Erythroblast (primary cell): ENCODE results near the gene HDGFL3.
"Not testable (repeated sequence)": the region's sequence is repeated elsewhere in the genome, so short reads cannot be mapped to it uniquely, and the experiment has no call there.

Experiments used
- DNase-seq, 2 experiments: peaks; one replicate each; lab custom pipeline; 2025; lab: John Stamatoyannopoulos, UW
- GATA1 ChIP-seq: IDR thresholded peaks from 2 replicates; pipeline ENCODE4 v1.6.1; 2011; ENCODE audit warnings: low read depth, mild to moderate bottlenecking, control low read depth, low read length, moderate library complexity
- POLR2A ChIP-seq: IDR thresholded peaks from 2 replicates; pipeline ENCODE4 v1.6.1; 2011; ENCODE audit warnings: mild to moderate bottlenecking, low read length

The HDGFL3 gene

DNA sequence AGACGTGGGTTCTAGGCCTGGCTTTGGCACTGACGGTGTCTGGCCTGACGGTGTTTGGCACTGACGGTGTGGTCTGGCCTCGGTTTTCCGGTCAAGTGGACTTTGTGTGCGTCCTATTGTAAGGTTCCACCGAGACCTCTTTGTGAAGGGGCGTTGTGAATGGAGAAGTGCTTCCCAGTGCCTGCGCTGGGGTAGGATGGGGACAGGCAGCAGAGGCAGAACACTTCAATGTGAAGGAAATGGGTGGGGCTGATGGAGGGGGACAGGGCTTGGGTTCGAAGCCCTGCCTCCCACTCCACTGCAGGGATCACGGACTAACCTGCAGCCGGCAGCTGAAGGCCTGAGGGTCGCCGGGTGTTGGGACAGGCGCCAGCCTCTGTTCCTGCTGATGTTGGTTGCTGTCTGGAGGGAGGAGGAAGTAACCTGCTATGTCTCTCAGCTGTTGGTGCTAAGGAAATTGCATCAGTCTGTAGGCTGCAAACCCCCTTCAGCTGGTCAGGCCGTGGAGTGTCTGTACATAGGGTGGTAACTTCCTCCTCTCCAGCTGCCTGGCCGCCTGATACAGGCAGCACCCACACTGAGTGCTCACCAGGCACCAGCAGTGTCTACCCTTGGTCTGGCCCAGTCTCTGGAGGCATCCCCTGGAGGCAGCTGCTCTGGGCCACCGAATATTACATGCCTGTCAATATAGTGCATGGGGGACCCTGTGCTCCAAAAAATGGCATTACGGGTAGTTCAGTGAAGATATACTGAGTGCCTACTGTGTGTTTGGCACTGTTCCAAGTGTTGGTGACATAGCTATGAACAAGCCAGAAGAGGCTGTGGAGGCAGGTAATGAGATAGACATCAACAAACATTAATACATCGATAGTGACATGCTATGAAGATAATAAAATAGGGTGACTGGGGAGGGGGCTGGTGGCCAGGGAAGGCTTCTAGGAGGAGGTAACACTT is 99.1 kb downstream of the HDGFL3 start:
- TF ChIP-seq POLR2A (peak; percentile 45), GATA1 (no peak)
- peak; percentile 40 to 41 for DNase-seq

- no peak for DNase-seq
- no peak for TF ChIP-seq GATA1
- TF ChIP-seq POLR2A = no peak
Measured at GRCh38 chr15:83107841-83108181, 99.8 kb downstream of the HDGFL3 start.

DNA sequence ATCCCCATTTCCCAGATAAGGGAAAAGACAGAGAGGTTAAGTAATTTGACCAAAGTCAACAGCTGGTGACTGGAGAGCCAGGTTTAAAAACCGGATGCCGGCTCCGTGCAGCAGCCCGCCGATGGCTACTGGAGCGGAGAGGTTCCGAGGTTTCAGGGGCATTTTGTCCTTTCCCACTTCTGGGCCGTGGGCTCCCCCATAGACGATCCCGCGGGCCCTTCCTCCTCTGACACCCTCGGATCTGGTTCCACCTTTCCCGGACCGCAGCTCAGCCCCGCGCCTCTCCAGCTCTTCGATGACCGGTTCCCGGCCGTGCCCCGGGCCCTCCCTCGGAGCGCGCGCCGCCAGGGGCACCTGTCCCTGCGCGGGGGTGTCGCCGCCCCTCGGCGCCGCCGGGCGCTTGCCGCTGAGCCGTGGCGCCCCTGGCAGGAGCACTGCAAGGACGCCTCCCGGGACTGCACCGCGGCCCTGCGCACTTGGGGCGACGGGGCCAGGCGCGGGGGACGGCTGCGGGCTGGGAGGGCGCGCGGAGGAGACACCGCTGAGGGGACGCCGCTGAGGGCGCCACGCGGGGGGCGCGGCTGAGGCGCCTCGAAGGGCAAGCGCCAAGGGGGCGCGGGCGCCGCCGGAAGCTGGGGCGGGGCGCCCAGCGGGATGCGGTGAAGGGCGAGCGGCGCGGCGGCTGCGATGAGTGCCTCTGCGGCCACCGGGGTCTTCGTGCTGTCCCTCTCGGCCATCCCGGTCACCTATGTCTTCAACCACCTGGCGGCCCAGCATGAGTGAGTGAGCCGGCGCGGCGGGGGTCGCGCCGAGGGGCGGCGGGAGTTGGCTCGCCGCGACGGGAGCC is 100.4 kb downstream of the HDGFL3 start, which contains the start of gene TM6SF1:
TM6SF1 (plus strand) TSS at position 652 of the 847 bp plus-strand sequence; CDS start at position 688, 36 bp downstream.
- peak; percentile 53 to 54 for DNase-seq
- TF ChIP-seq GATA1 (no peak), POLR2A (no peak)

DNA sequence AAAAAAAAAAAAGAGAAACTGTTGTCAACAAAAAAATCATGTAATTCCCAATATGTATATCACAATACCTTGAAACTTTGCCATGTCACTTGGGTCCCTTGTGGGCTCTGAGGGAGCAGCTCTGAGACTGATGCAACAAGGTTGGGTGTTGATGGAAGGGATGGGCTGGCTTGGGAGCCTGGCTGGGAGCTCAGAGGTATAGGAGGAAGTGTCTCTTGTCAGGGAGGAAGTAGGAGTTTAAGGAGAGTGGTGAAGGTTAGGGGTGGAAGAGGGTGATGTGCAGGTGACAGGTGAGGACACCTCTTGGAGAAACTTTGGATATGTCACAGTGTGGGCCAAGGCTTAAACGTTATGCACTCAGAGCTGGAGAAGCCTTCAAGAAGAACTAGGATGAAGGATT is 102.2 kb downstream of the HDGFL3 start:
- DNase-seq = peak in 1 of 2 experiments; percentile 14
- TF ChIP-seq POLR2A = no peak

- TF ChIP-seq POLR2A (no peak), GATA1 (no peak)
- no peak for DNase-seq
Measured at GRCh38 chr15:83104141-83104540, 103.5 kb downstream of the HDGFL3 start.

- TF ChIP-seq POLR2A = no peak
- no peak for TF ChIP-seq GATA1
- no peak for DNase-seq
Measured at GRCh38 chr15:83102346-83102745, 105.3 kb downstream of the HDGFL3 start.

GRCh38 chr15:83100097-83100646 is 107.5 kb downstream of the HDGFL3 start:
- no peak for DNase-seq
- TF ChIP-seq GATA1 (no peak), POLR2A (no peak)

DNA sequence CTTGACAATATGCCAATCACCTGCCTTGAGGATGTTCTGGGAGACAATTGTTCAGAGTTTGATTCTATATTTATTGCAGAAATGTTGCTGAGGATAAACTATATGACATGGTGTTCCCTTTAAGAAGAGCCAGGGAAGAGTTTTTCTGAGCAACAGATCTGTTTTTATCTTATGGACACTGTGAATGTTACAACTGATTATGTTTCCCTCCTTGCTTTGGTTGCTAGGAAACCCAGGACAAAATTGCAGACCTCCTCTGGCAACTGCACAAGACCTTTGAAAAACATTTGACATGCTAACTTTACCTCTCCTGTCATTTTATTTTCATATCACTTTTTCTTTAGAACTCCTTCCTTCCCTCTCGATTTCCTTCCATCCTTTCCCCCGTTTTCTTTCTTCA is 108.3 kb downstream of the HDGFL3 start:
- TF ChIP-seq GATA1 (no peak), POLR2A (no peak)
- DNase-seq = peak; percentile 8 to 53

DNA sequence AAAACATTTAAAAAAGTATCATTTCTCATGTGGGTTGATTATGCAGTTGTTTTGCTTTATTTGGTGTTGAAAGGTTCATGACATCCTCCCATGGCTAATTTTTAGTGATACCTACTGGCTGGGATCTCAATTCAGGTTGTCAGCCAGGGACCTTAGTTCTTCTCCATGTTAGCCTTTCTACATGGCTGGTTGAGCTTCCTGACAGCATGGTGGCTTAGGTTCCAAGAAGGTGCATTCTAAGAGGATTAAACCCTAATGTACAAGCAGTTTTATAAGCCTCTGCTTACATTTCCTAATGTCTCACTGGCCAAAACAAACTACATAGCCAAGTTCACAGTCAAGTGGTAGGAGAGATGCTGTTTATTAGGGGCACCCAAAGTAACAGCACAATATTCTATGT is 109.5 kb downstream of the HDGFL3 start:
- no peak for DNase-seq
- TF ChIP-seq GATA1 (no peak), POLR2A (no peak)

DNA sequence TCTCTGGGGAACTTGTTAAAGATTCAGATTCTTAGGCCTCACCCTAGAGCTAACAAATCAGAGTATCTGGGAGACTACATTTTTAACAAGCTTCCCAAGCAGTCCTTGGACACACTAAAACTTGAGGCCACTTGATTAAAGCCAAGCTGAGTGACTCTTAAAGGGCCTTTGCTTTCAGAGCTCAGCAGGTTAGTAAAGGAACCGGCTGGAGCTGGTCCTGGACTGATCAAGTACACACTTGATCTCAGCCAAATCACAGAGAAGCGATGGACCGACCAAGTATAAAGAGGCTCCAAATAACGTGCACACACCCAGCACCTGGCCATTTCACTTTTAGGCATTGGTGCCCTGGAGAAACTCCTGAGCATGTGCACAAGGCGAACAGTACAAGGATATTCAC is 113.0 kb downstream of the HDGFL3 start:
- no peak for TF ChIP-seq GATA1
- TF ChIP-seq POLR2A = no peak
- no peak for DNase-seq

DNA sequence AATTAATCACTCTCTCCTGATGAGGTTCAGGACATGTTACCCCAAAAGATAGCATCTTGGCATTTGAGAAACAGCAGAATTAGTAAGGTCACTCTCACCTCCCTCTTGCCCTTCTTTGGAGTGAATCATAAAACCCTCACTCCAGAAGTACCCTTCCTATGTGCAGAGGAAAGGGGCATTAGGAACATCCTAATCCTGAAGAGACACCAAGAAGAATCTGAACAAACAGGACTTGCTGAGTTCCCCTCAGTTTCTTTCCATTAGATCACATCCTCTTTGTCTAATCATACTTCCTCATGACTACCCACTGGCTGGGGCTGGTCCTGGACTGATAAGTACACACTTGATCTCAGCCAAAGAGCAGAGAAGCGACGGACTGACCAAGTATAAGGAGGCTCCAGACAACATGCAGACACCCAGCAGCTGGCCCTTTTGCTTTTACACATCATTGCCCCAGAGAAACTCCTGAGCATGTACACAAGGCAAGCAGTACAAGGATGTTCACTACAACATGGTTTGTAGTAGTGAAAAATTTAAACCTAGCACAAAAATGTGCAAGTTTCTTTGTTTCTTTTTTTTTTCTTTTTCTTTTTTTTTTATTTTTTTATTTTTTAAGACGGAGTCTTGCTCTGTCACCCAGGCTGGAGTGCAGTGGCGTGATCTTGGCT is 115.2 kb downstream of the HDGFL3 start:
- DNase-seq = peak; percentile 89 to 95
- TF ChIP-seq POLR2A (peak; percentile 91), GATA1 (no peak)

- not testable (repeated sequence) for DNase-seq
Measured at GRCh38 chr15:83091965-83092308, 115.7 kb downstream of the HDGFL3 start.

DNA sequence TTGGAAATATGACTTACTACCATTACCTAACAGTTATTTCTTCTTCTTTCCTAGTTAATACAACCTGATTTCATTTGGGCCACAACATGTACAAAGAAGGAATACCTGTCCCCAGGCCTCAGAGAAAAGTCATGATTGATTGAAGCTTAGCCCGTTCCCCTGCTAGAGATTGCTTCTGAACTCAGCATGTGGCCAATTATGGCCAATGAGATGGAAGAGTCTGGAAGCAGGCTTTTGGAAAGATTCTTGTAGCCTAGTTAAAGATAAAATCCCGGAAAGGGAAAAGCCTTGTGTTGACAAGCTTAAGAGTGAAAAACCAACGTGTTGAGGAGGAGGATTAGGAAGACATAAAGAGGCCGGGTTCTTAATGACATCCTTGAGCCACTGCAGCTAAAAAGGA is 117.2 kb downstream of the HDGFL3 start:
- TF ChIP-seq GATA1 (no peak), POLR2A (no peak)
- DNase-seq = no peak

- no peak for DNase-seq
Measured at GRCh38 chr15:83088876-83089275, 118.7 kb downstream of the HDGFL3 start.

More at GRCh38 chr15:83088876-83089275, 118.7 kb downstream of the HDGFL3 start:
- no peak for TF ChIP-seq POLR2A
- TF ChIP-seq GATA1 = no peak
